HEK293 (cell line): ENCODE data around the gene URGCP.

Source experiments
- FEZF1 ChIP-seq: fragments of 450-650 bp; formaldehyde crosslinking; IDR thresholded peaks from 2 replicates; pipeline ENCODE4 v1.5.1; 2016; ENCODE audit warnings: missing biosample characterization, missing genetic modification characterization
- GLI4 ChIP-seq: fragments of 450-650 bp; formaldehyde crosslinking; IDR thresholded peaks from 2 replicates; pipeline ENCODE4 v1.5.1; 2016; ENCODE audit warnings: missing biosample characterization, missing genetic modification characterization
- OSR2 ChIP-seq: fragments of 450-650 bp; formaldehyde crosslinking; IDR thresholded peaks from 2 replicates; pipeline ENCODE4 v1.5.1; 2016; ENCODE audit warnings: missing biosample characterization, missing genetic modification characterization
- OVOL3 ChIP-seq: fragments of 450-650 bp; formaldehyde crosslinking; IDR thresholded peaks from 2 replicates; pipeline ENCODE4 v1.5.1; 2016; ENCODE audit warnings: missing biosample characterization, missing genetic modification characterization
- SCRT1 ChIP-seq: fragments of 450-650 bp; formaldehyde crosslinking; IDR thresholded peaks from 2 replicates; pipeline ENCODE4 v1.5.1; 2016; ENCODE audit warnings: missing biosample characterization, missing genetic modification characterization, borderline replicate concordance
- SP7 ChIP-seq: fragments of 450-650 bp; formaldehyde crosslinking; IDR thresholded peaks from 2 replicates; pipeline ENCODE4 v1.5.1; 2016; ENCODE audit warnings: missing biosample characterization, missing genetic modification characterization
- ZBTB8A ChIP-seq: fragments of 450-650 bp; formaldehyde crosslinking; IDR thresholded peaks from 2 replicates; pipeline ENCODE4 v1.5.1; 2016; ENCODE audit warnings: missing biosample characterization, missing genetic modification characterization
- ZEB2 ChIP-seq: fragments of 450-650 bp; formaldehyde crosslinking; IDR thresholded peaks from 2 replicates; pipeline ENCODE4 v1.5.1; 2016; ENCODE audit warnings: missing biosample characterization, missing genetic modification characterization
- ZFP37 ChIP-seq: fragments of 450-650 bp; formaldehyde crosslinking; IDR thresholded peaks from 2 replicates; pipeline ENCODE4 v1.5.1; 2016; ENCODE audit warnings: missing biosample characterization, missing genetic modification characterization
- ZNF211 ChIP-seq: fragments of 450-650 bp; formaldehyde crosslinking; IDR thresholded peaks from 2 replicates; pipeline ENCODE4 v1.5.1; 2016; ENCODE audit warnings: low read depth, missing biosample characterization, missing genetic modification characterization
- ZNF335 ChIP-seq: fragments of 450-650 bp; formaldehyde crosslinking; conservative IDR thresholded peaks from 2 replicates; pipeline ENCODE4 v1.5.1; 2016; ENCODE audit warnings: missing biosample characterization, missing genetic modification characterization
- ZNF37A ChIP-seq: fragments of 450-650 bp; IDR thresholded peaks from 2 replicates; pipeline ENCODE4 v1.5.1; 2018; ENCODE audit warnings: missing biosample characterization, missing genetic modification characterization
- ZNF394 ChIP-seq: fragments of 450-650 bp; formaldehyde crosslinking; IDR thresholded peaks from 2 replicates; pipeline ENCODE4 v1.5.1; 2016; ENCODE audit warnings: missing biosample characterization, missing genetic modification characterization, mild to moderate bottlenecking, moderate library complexity, borderline replicate concordance
- ZNF416 ChIP-seq: fragments of 450-650 bp; formaldehyde crosslinking; IDR thresholded peaks from 2 replicates; pipeline ENCODE4 v1.5.1; 2016; ENCODE audit warnings: missing biosample characterization, missing genetic modification characterization
- ZNF433 ChIP-seq: fragments of 450-650 bp; formaldehyde crosslinking; IDR thresholded peaks from 2 replicates; pipeline ENCODE4 v1.5.1; 2016; ENCODE audit warnings: missing biosample characterization, missing genetic modification characterization, low read depth
- ZNF548 ChIP-seq: fragments of 450-650 bp; formaldehyde crosslinking; IDR thresholded peaks from 2 replicates; pipeline ENCODE4 v1.5.1; 2016; ENCODE audit warnings: missing biosample characterization, missing genetic modification characterization
- ZNF561 ChIP-seq: fragments of 450-650 bp; IDR thresholded peaks from 2 replicates; pipeline ENCODE4 v1.5.1; 2018; ENCODE audit warnings: missing biosample characterization, missing genetic modification characterization, borderline replicate concordance
- ZNF621 ChIP-seq: fragments of 450-650 bp; formaldehyde crosslinking; IDR thresholded peaks from 2 replicates; pipeline ENCODE4 v1.5.1; 2017; ENCODE audit warnings: missing biosample characterization, missing genetic modification characterization
- ZNF623 ChIP-seq: fragments of 450-650 bp; formaldehyde crosslinking; IDR thresholded peaks from 2 replicates; pipeline ENCODE4 v1.5.1; 2016; ENCODE audit warnings: missing biosample characterization, missing genetic modification characterization
- ZNF768 ChIP-seq: fragments of 450-650 bp; formaldehyde crosslinking; IDR thresholded peaks from 2 replicates; pipeline ENCODE4 v1.5.1; 2018; ENCODE audit warnings: missing biosample characterization, mild to moderate bottlenecking, missing genetic modification characterization
- ZNF791 ChIP-seq: fragments of 450-650 bp; formaldehyde crosslinking; IDR thresholded peaks from 2 replicates; pipeline ENCODE4 v1.5.1; 2016; ENCODE audit warnings: missing biosample characterization, missing genetic modification characterization
- ZNF830 ChIP-seq: fragments of 450-650 bp; IDR thresholded peaks from 2 replicates; pipeline ENCODE4 v1.5.0; 2018; ENCODE audit warnings: missing biosample characterization, missing genetic modification characterization, low read depth, mild to moderate bottlenecking, moderate library complexity
- ZSCAN23 ChIP-seq: fragments of 450-650 bp; formaldehyde crosslinking; IDR thresholded peaks from 2 replicates; pipeline ENCODE4 v1.5.1; 2016; ENCODE audit warnings: missing biosample characterization, missing genetic modification characterization
- TF ChIP-seq, protein P1 (sequence below): fragments of 450-650 bp; formaldehyde crosslinking; IDR thresholded peaks from 2 replicates; pipeline ENCODE4 v1.5.1; 2016; ENCODE audit warnings: missing biosample characterization, missing genetic modification characterization
- TF ChIP-seq, protein P2 (sequence below): fragments of 450-650 bp; formaldehyde crosslinking; IDR thresholded peaks from 2 replicates; pipeline ENCODE4 v1.5.1; 2016; ENCODE audit warnings: missing biosample characterization, missing genetic modification characterization, borderline replicate concordance
- TF ChIP-seq, protein P3 (sequence below): fragments of 450-650 bp; formaldehyde crosslinking; IDR thresholded peaks from 2 replicates; pipeline ENCODE4 v1.5.1; 2016; ENCODE audit warnings: missing biosample characterization, missing genetic modification characterization
- TF ChIP-seq, protein P4 (sequence below): fragments of 450-650 bp; IDR thresholded peaks from 2 replicates; pipeline ENCODE4 v1.5.1; 2018; ENCODE audit warnings: missing biosample characterization, missing genetic modification characterization
- TF ChIP-seq, protein P5 (sequence below): fragments of 450-650 bp; formaldehyde crosslinking; IDR thresholded peaks from 2 replicates; pipeline ENCODE4 v1.5.1; 2016; ENCODE audit warnings: missing biosample characterization, missing genetic modification characterization
- TF ChIP-seq, protein P6 (sequence below): fragments of 450-650 bp; formaldehyde crosslinking; IDR thresholded peaks from 2 replicates; pipeline ENCODE4 v1.5.1; 2017; ENCODE audit warnings: missing biosample characterization, missing genetic modification characterization

The URGCP gene

DNA sequence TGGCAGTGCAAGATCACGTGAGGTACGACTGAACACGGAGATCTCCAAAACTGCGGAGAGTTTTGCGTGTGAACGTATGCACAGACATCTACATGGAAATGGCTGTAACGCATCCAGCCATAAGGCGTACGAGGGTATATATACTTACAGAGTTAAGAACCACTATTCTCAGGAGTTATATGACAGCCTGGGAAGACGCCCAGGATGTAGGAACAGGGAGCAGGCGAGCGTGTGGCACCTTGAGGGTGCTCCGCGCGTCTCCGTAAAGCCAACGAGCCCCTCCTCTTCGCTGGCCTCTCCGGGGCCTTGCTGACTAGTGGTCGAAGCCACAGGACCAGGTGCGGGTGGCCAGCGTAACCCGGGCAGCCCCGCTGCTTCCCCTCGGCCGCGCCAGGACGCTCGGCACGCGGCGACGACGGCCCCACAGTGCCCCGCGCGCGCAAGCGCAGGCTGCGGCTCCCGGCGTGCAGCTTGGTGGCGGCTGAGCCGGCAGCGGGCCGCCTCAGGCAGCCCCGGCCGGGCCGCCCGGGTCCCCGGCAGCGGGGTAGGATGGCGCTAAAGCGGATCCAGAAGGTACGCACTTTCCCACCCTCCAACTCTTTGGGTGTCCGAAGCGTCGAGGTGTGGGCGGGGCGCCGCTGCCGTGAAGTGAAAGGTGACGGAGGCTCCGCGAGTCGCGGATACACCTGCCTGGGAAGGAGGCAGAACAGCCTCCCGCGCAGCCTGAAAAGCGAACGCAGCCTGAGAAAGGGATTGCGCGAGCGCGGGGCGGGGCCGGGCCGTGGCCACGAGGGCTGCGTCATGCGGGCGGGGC, 19.8 kb upstream of the URGCP start, which contains the start of gene UBE2D4 (continued):
- TF ChIP-seq, protein P1, sequence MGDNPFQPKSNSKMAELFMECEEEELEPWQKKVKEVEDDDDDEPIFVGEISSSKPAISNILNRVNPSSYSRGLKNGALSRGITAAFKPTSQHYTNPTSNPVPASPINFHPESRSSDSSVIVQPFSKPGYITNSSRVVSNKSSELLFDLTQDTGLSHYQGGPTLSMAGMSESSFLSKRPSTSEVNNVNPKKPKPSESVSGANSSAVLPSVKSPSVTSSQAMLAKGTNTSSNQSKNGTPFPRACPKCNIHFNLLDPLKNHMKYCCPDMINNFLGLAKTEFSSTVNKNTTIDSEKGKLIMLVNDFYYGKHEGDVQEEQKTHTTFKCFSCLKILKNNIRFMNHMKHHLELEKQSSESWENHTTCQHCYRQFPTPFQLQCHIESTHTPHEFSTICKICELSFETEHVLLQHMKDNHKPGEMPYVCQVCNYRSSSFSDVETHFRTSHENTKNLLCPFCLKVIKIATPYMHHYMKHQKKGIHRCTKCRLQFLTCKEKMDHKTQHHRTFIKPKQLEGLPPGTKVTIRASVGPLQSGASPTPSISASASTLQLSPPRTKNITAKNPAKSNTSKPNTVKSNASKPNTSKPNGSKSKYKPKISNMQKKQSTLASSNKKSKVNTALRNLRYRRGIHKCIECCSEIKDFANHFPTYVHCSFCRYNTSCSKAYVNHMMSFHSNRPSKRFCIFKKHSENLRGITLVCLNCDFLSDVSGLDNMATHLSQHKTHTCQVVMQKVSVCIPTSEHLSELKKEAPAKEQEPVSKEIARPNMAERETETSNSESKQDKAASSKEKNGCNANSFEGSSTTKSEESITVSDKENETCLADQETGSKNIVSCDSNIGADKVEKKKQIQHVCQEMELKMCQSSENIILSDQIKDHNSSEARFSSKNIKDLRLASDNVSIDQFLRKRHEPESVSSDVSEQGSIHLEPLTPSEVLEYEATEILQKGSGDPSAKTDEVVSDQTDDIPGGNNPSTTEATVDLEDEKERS (tag by site-specific recombination), result no peak
- no peak; the same call in none of the 2 replicates for TF ChIP-seq ZNF561
- no peak for TF ChIP-seq ZNF623
- TF ChIP-seq ZNF830 (tag by site-specific recombination), result no peak
- TF ChIP-seq, protein P2, sequence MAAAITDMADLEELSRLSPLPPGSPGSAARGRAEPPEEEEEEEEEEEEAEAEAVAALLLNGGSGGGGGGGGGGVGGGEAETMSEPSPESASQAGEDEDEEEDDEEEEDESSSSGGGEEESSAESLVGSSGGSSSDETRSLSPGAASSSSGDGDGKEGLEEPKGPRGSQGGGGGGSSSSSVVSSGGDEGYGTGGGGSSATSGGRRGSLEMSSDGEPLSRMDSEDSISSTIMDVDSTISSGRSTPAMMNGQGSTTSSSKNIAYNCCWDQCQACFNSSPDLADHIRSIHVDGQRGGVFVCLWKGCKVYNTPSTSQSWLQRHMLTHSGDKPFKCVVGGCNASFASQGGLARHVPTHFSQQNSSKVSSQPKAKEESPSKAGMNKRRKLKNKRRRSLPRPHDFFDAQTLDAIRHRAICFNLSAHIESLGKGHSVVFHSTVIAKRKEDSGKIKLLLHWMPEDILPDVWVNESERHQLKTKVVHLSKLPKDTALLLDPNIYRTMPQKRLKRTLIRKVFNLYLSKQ (tag by site-specific recombination), result no peak
- TF ChIP-seq ZFP37, result peak; percentile 86
- TF ChIP-seq ZNF548 (tag by site-specific recombination), result no peak
- 0 out of 2 replicates have a peak, but pooled peaks have one; percentile 27 for TF ChIP-seq ZNF768 (tag by site-specific recombination)
- no peak for TF ChIP-seq ZNF433 (tag by site-specific recombination)
- TF ChIP-seq OSR2 (tag by site-specific recombination), result peak; percentile 21; the same call in 1 of the 2 replicates
- TF ChIP-seq ZSCAN23 (tag by site-specific recombination), result peak; percentile 71; the same call in 1 of the 2 replicates
- TF ChIP-seq ZNF335 (tag by site-specific recombination), result peak; percentile 94
- TF ChIP-seq, protein P3, sequence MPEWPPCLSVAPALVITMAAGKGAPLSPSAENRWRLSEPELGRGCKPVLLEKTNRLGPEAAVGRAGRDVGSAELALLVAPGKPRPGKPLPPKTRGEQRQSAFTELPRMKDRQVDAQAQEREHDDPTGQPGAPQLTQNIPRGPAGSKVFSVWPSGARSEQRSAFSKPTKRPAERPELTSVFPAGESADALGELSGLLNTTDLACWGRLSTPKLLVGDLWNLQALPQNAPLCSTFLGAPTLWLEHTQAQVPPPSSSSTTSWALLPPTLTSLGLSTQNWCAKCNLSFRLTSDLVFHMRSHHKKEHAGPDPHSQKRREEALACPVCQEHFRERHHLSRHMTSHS (tag by site-specific recombination), result no peak
- TF ChIP-seq ZEB2, result peak; percentile 92
- peak; percentile 84 for TF ChIP-seq SP7 (tag by site-specific recombination)
- TF ChIP-seq ZNF394 (tag by site-specific recombination), result 0 out of 2 replicates have a peak, but pooled peaks have one; percentile 55
- peak; percentile 53; the same call in 1 of the 2 replicates for TF ChIP-seq ZNF37A (tag by site-specific recombination)
- TF ChIP-seq, protein P4, sequence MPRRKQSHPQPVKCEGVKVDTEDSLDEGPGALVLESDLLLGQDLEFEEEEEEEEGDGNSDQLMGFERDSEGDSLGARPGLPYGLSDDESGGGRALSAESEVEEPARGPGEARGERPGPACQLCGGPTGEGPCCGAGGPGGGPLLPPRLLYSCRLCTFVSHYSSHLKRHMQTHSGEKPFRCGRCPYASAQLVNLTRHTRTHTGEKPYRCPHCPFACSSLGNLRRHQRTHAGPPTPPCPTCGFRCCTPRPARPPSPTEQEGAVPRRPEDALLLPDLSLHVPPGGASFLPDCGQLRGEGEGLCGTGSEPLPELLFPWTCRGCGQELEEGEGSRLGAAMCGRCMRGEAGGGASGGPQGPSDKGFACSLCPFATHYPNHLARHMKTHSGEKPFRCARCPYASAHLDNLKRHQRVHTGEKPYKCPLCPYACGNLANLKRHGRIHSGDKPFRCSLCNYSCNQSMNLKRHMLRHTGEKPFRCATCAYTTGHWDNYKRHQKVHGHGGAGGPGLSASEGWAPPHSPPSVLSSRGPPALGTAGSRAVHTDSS (tag by site-specific recombination), result peak; percentile 10; the same call in 1 of the 2 replicates
- peak; percentile 85 for TF ChIP-seq ZBTB8A
- TF ChIP-seq ZNF416 (tag by site-specific recombination), result no peak
- no peak for TF ChIP-seq SCRT1 (tag by site-specific recombination)
- TF ChIP-seq, protein P5, sequence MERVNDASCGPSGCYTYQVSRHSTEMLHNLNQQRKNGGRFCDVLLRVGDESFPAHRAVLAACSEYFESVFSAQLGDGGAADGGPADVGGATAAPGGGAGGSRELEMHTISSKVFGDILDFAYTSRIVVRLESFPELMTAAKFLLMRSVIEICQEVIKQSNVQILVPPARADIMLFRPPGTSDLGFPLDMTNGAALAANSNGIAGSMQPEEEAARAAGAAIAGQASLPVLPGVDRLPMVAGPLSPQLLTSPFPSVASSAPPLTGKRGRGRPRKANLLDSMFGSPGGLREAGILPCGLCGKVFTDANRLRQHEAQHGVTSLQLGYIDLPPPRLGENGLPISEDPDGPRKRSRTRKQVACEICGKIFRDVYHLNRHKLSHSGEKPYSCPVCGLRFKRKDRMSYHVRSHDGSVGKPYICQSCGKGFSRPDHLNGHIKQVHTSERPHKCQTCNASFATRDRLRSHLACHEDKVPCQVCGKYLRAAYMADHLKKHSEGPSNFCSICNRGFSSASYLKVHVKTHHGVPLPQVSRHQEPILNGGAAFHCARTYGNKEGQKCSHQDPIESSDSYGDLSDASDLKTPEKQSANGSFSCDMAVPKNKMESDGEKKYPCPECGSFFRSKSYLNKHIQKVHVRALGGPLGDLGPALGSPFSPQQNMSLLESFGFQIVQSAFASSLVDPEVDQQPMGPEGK, result peak; percentile 84; the same call in 1 of the 2 replicates
- TF ChIP-seq GLI4 (tag by site-specific recombination), result no peak
- TF ChIP-seq ZNF211 (tag by site-specific recombination), result no peak
- TF ChIP-seq ZNF791, result no peak
- TF ChIP-seq ZNF621 (tag by site-specific recombination), result no peak
- TF ChIP-seq OVOL3 (tag by site-specific recombination), result no peak
- TF ChIP-seq FEZF1, result no peak
- TF ChIP-seq, protein P6, sequence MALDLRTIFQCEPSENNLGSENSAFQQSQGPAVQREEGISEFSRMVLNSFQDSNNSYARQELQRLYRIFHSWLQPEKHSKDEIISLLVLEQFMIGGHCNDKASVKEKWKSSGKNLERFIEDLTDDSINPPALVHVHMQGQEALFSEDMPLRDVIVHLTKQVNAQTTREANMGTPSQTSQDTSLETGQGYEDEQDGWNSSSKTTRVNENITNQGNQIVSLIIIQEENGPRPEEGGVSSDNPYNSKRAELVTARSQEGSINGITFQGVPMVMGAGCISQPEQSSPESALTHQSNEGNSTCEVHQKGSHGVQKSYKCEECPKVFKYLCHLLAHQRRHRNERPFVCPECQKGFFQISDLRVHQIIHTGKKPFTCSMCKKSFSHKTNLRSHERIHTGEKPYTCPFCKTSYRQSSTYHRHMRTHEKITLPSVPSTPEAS (tag by site-specific recombination), result no peak
